ENCODE results near the gene OXCT2.

DNA sequence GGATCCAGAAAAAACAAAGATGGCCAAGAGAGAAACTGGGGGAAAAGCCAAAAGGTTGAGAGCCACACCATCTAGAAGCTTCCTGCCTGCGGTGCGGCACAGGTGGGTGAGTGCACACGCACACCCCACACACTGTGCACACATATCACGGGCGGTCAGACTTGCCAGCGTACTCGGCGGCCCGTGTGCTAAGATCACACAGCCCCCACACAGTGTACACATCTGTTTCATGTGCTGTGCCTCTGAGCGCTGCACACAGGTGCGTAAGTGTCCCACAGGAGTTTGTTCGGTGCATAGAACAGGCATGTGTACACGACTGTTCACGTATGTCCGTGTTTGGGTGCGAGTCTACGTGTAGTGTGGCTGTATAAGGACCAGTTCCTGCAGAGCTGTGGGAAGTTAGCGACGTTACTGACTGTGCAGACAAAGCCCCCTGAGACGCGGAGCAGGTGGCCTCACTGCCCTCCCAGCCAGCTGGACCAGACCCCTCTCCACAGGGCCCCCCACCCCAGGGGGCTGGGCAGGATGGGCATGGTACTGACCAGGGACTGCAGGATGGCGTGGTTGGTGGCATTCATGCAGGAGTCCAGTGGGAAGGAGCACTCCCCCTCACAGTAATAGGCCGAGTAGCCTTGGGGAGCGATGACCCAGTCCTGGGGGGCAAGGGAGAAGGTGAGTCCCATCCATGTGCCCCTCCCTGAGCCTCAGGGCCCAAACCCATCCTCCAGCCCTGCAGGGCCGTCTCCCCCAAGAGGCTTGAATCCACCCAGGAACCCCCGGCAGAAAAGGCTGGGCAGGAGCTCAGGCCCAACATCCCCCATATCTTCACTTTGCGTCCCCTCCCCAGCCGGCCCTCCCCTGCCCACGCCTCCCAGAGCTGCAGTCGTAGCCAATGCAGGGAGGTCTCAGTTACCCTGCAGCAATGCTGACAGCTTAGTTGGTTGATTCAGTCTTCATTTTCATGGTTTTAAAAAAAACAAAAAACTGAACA, 8.3 kb downstream of the OXCT2 start:
- TF ChIP-seq POLR2A (IDR thresholded peaks at IDR 0.05; ENCODE audit: low read length) (no peak), GATA1 (IDR thresholded peaks at IDR 0.05; ENCODE audit: low read depth, low read length) (no peak)

Data from erythroblast (primary cell).